HG03108 (cell line): ENCODE measurements around the gene OR5T1.

Experiments used
- ATAC-seq: cut with Tn5 transposase; IDR thresholded peaks from one replicate; pipeline ENCODE4 v1.9.1; 2021; ENCODE audit warnings: moderate library complexity; ENCODE audit not compliant: unreplicated experiment

OR5T1 gene

DNA sequence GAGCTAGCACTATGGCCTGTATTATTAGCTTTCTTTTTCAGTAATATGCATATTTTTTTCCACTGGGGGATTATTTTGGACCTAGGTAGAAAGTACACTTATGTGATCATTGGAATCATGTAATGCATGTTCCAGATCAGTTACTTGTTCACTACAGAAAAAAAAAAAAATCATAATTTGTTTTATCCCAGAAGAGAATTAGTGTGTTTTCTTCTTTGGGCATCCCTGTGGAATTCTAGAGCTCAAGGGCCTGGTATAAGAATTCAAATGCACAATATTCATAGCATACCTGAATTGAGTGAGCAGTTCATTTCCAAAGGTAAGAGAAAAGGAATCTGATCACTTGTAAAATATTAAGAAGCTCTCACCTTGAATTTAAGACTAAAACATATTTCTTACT, at the start of gene OR5T1:
Gene OR5T1 (plus strand): TSS at position 301 of the 400 bp plus-strand sequence. CDS start 1,485 bp downstream, outside the sequence.
- ATAC-seq = no peak

DNA sequence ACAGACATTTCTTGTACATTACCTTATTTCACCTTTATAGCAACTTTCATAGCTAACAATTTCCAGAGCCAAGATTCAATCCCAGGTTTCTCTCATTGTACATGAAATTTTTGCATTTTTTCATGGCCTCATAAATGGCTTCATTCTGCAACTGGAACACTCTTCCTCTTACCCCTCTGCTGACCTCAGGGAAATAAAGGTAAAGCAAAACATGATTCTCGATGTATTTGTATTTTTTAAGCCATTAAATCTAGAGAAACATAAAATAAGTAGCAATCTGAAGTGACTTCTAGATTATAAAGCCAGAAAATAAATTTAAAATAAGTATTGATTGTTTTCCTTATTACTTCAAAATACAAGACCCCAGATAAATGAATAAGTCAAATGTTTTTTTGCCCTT, 39.8 kb upstream of the OR5T1 start, which contains the start of gene OR5T2:
Gene OR5T2 (minus strand): TSS at position 101 of the 400 bp plus-strand sequence. CDS start 1,193 bp downstream, outside the sequence.
- no peak for ATAC-seq

DNA sequence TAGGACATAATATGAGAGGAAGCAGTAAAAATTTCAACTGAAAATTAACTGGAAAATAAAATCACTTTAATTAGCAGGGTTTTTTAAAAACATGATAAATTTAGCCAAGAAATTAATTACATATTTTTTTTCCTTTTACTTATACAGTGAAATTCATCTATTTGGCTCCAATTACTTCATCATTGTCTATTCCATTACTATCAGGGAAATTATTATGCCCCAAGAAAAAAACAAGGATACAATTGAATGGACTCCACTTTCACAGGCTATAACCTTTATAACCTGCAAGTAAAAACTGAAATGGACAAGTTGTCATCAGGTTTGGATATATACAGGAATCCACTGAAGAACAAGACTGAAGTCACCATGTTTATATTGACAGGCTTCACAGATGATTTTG, 22.0 kb upstream of the OR5T1 start, which contains the start of gene OR5T3:
Gene OR5T3 (plus strand): TSS at position 301 of the 400 bp plus-strand sequence. CDS start 0 bp downstream, at position 301.
- ATAC-seq = no peak

DNA sequence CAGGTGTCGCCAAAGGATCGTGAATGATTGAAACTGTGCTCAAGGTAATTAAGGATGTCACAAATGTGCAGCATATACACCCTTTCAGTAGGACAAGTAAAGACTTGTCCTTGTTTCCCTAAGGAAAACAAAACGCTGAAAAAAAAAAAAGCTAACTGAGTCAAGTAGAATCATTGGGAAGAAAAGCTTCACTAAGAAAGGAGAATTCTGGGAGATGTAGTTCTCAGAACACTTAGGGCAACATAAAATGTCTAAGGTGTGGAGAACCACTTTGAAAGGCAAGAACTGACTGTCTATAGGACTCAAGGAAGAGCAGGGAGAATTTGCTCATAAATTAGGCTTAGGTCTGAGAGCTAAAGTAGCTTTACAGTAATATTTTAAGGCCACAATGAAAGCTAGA, 2.9 kb upstream of the OR5T1 start:
- no peak for ATAC-seq

DNA sequence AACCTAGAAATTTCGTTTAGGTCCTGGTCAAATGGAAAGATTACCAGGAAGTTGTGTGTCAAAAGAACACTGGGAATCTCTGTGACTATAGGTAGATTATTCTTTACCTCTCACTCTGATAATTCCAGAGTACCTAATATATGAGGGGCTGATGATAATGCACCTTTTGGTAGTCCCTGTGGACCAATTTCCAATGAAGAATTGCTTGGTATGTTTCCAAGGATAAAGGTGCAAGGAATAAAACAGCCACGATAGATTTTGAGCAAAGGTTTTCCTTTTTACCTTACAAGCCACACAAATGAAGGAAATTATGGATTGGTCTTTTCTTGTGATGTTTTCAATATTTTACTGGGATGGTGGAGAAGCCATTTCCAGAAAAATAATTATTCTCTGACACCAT, 18.2 kb downstream of the OR5T1 start, which contains the start of gene OR8H1:
Gene OR8H1 (minus strand): TSS at position 101 of the 400 bp plus-strand sequence. CDS start 1,192 bp downstream, outside the sequence.
- ATAC-seq = no peak

DNA sequence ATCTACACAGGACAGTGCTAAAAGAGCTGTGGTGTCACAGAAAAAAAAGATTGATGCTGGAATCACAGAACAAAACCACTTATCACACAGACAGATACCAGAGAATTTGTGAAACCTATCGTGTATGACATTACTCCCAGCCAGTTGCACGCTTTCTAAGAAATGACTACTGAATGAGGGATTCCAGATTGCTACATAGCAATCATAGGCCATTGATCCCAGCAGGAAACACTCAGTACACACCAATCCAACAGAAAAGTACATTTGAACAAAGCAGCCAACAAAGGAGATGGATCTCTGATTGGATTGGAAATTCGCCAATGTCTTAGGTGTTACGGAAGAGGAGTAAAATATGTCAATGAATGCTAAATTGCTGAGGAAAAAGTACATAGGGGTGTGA, 22.9 kb downstream of the OR5T1 start:
- ATAC-seq = no peak

DNA sequence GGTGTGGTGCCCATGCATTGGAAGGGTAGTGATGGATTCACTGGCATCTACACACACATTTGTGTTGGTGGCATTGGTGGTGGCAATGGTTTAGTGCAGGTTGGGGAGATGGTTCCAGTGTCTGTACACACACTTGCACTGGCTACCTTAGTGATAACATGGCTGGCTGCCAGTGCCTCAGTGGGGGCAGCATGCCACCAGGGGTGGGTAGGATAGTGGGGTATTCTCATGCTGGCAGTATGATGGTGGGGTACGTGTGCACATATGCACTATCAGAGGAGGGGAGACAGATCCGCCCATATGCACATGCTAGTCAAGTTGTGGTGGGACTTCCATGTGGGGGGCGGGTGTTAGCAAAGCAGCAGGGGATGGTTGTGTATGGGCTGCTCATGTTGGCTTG, 33.9 kb downstream of the OR5T1 start:
- ATAC-seq = no peak

DNA sequence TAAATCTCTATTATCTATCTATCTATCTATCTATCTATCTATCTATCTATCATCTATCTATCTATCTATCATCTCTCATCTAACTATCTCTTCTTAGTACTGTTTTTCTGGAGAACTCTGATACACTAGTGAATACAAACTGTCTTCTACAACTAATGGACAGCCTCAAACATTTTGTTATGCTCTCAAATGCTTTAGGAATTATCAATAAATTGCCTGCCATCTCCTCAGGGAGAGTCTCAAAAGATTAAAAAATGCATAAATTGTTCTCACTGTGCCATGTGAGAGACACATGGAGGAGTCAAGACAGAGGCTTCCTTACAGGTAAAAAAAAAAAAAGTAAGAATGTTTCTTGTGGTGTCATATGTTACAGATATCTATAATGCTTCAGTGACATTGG, 40.9 kb downstream of the OR5T1 start, which contains the start of gene OR8K3:
Gene OR8K3 (plus strand): TSS at position 301 of the 400 bp plus-strand sequence. CDS start 3,163 bp downstream, outside the sequence.
- ATAC-seq = no peak
